HepG2 (cell line): Measurements from ENCODE around the gene YWHAH. TPM values are rescaled to one million over a fixed set of nuclear protein-coding genes. Genes with fewer than 3 reads are reported as not detected.

Experiments
- CEBPB ChIP-seq: IDR thresholded peaks from 2 replicates; pipeline ENCODE4 v1.6.1; 2011; ENCODE audit warnings: low read depth, low read length, improper control_type of control experiment, borderline replicate concordance
- CEBPG ChIP-seq: IDR thresholded peaks from 2 replicates; pipeline ENCODE4 v1.6.1; 2016
- FOXP4 ChIP-seq: sonication (generic); formaldehyde crosslinking; IDR thresholded peaks from 2 replicates; pipeline ENCODE4 v1.4.0; 2020; ENCODE audit warnings: missing genetic modification reagents
- GLI4 ChIP-seq: sonication (generic); formaldehyde crosslinking; IDR thresholded peaks from 2 replicates; pipeline ENCODE4 v1.5.1; 2020; ENCODE audit warnings: missing genetic modification reagents, mild to moderate bottlenecking, moderate library complexity, borderline replicate concordance
- GPBP1L1 ChIP-seq: sonication (generic); formaldehyde crosslinking; IDR thresholded peaks from 2 replicates; pipeline ENCODE4 v1.5.0; 2020; ENCODE audit warnings: mild to moderate bottlenecking, missing genetic modification reagents
- HIC2 ChIP-seq: sonication (generic); formaldehyde crosslinking; IDR thresholded peaks from 2 replicates; pipeline ENCODE4 v1.9.0; 2022; ENCODE audit warnings: low read depth, missing genetic modification reagents
- MTA1 ChIP-seq: sonication (generic); formaldehyde crosslinking; IDR thresholded peaks from 2 replicates; pipeline ENCODE4 v1.4.0; 2020; ENCODE audit warnings: missing genetic modification reagents, mild to moderate bottlenecking, borderline replicate concordance
- MYNN ChIP-seq: sonication (generic); formaldehyde crosslinking; IDR thresholded peaks from 2 replicates; pipeline ENCODE4 v1.4.0; 2020; ENCODE audit warnings: mild to moderate bottlenecking, low read depth, missing genetic modification reagents
- SIN3A ChIP-seq: IDR thresholded peaks from 2 replicates; pipeline ENCODE4 v1.6.1; 2011; ENCODE audit warnings: low read depth, mild to moderate bottlenecking, control low read depth, low read length, borderline replicate concordance
- SOX13 ChIP-seq, 3 experiments: fragments of 450-650 bp in 1 of 3; sonication (generic) in 1 of 3; formaldehyde crosslinking in 1 of 3; IDR thresholded peaks in 2 of 3; conservative IDR thresholded peaks in 1 of 3; 2 replicates each; pipeline versions ENCODE4 v1.5.0 to v1.6.1; 2016 to 2020; ENCODE audit warnings: antibody characterized with exemption in 1 of 3, mild to moderate bottlenecking in 1 of 3, missing compliant biosample characterization in 1 of 3, missing genetic modification reagents in 1 of 3, moderate library complexity in 1 of 3
- SOX6 ChIP-seq, 2 experiments: fragments of 450-650 bp in 1 of 2; sonication (generic) in 1 of 2; formaldehyde crosslinking in 1 of 2; IDR thresholded peaks; 2 replicates each; pipeline versions ENCODE4 v1.4.0 to v1.6.1; 2017 to 2020; ENCODE audit warnings: antibody characterized with exemption in 1 of 2, mild to moderate bottlenecking in 1 of 2, missing genetic modification reagents in 1 of 2
- ZBTB7B ChIP-seq: sonication (generic); formaldehyde crosslinking; IDR thresholded peaks from 2 replicates; pipeline ENCODE4 v1.4.0; 2020; ENCODE audit warnings: missing genetic modification reagents
- ZC3H13 ChIP-seq: sonication (generic); formaldehyde crosslinking; IDR thresholded peaks from 2 replicates; pipeline ENCODE4 v1.8.1; 2023; ENCODE audit warnings: mild to moderate bottlenecking, missing genetic modification reagents, moderate library complexity
- ZNF24 ChIP-seq: fragments of 450-650 bp; IDR thresholded peaks from 2 replicates; pipeline ENCODE4 v1.6.1; 2017; ENCODE audit warnings: antibody characterized with exemption, mild to moderate bottlenecking
- ZNF280D ChIP-seq: sonication (generic); formaldehyde crosslinking; IDR thresholded peaks from 2 replicates; pipeline ENCODE4 v1.5.1; 2020; ENCODE audit warnings: mild to moderate bottlenecking, missing genetic modification reagents
- ZNF296 ChIP-seq: sonication (generic); formaldehyde crosslinking; conservative IDR thresholded peaks from 2 replicates; pipeline ENCODE4 v1.5.0; 2020; ENCODE audit warnings: mild to moderate bottlenecking, missing genetic modification reagents
- ZNF512B ChIP-seq: sonication (generic); formaldehyde crosslinking; IDR thresholded peaks from 2 replicates; pipeline ENCODE4 v1.5.1; 2020; ENCODE audit warnings: missing genetic modification reagents, mild to moderate bottlenecking, borderline replicate concordance
- ZNF788 ChIP-seq: sonication (generic); formaldehyde crosslinking; IDR thresholded peaks from 2 replicates; pipeline ENCODE4 v1.5.0; 2020; ENCODE audit warnings: mild to moderate bottlenecking, missing genetic modification reagents, borderline replicate concordance
- polyA plus RNA-seq, 8 experiments: library from polyadenylated mRNA; depleted of rRNA in 3 of 8; stranded (reverse) in 7 of 8; unstranded in 1 of 8; fragments of >200 nt; fragmentation: Illumina TruSeq in 4 of 8; extraction: Trizol in 4 of 8; gene quantifications; 2 replicates each; pipeline versions ENCODE4 v1.2.1 to v1.2.3, GENCODE V29; 2011 to 2016; ENCODE audit warnings: low read depth in 4 of 8, missing spikeins in 1 of 8, mixed read lengths in 1 of 8; ENCODE audit not compliant: insufficient read depth in 1 of 8
- total RNA-seq, 5 experiments: library from RNA; depleted of rRNA; stranded (reverse); fragments of >200 nt; fragmentation: Illumina TruSeq; extraction: Trizol; gene quantifications; 2 replicates each; pipeline ENCODE4 v1.2.3, GENCODE V29; 2016; ENCODE audit warnings: low read depth in 1 of 5

YWHAH gene
- total and polyA plus RNA-seq, 2 of the 13 experiments (the other 11 are each of a cell fraction or from before 2014, with no cell fraction given) = 35.6 to 92.7 TPM

- TF ChIP-seq MYNN (CRISPR knock-in tag) (no peak), SOX13 (IDR thresholded peaks at IDR 0.05) (no peak), SOX13 (CRISPR knock-in tag; conservative IDR thresholded peaks at IDR 0.05 in 1 of 2, IDR thresholded peaks at IDR 0.05 in 1 of 2) (peak in 1 of 2 experiments; percentile 50; a peak in 2 of 4 replicates), GLI4 (no peak), CEBPG (CRISPR knock-in tag) (peak; percentile 66), CEBPB (peak; percentile 74), ZNF788 (CRISPR knock-in tag) (no peak), ZNF296 (CRISPR knock-in tag) (no peak), FOXP4 (no peak), HIC2 (CRISPR knock-in tag) (no peak), ZNF24 (no peak), GPBP1L1 (CRISPR knock-in tag) (no peak), ZNF280D (CRISPR knock-in tag) (no peak), MTA1 (CRISPR knock-in tag) (no peak), SOX6 (IDR thresholded peaks at IDR 0.05) (no peak), SOX6 (CRISPR knock-in tag; IDR thresholded peaks at IDR 0.05) (peak; percentile 42; the same call in 1 of the 2 replicates), ZBTB7B (CRISPR knock-in tag) (no peak), ZC3H13 (CRISPR knock-in tag) (no peak), ZNF512B (CRISPR knock-in tag) (no peak), SIN3A (no peak)
Measured at GRCh38 chr22:31932863-31933262, 11.5 kb upstream of the YWHAH start (continued).
